Ramos (cell line): Measurements from ENCODE around the gene STT3B.

ENCODE experiments used
- in situ Hi-C: fragments of 300-500 bp; cut with MboI; formaldehyde crosslinking; loops from one replicate; pipeline ENCODE4 v1.14.3; 2022; ENCODE audit warnings: low sequenced_read_pairs; ENCODE audit not compliant: unreplicated experiment

Gene STT3B

GRCh38 chr3:31635545-31635944 is 102.8 kb downstream of the STT3B start:
- in situ Hi-C loops = no loop called here

- in situ Hi-C loops = no loop called here
These were observed 103.3 kb downstream of the STT3B start for GRCh38 chr3:31636049-31636448.

GRCh38 chr3:31636694-31637442 is 104.1 kb downstream of the STT3B start:
- in situ Hi-C loops = no loop called here

DNA sequence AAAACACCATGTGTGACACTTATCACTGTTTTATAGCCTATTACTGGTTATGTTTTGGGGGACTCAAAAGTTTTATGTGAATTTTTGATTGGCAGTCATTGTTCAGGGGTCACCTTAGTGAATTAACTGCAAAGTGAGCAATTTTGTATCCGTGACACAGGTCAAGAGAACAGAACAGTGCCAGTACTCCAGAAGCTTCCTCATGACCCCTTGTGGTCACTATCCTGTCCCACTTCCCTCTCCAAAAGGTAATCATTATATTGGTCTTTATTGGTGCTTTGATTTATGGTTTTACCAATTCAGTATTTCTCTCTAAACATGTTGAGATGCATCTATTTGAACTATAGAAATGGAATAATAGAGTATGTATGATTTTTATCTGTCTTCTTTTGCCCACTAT is 107.1 kb downstream of the STT3B start:
- in situ Hi-C loops = no loop called here

GRCh38 chr3:31645256-31645655 is 112.5 kb downstream of the STT3B start:
- in situ Hi-C loops = no loop called here

DNA sequence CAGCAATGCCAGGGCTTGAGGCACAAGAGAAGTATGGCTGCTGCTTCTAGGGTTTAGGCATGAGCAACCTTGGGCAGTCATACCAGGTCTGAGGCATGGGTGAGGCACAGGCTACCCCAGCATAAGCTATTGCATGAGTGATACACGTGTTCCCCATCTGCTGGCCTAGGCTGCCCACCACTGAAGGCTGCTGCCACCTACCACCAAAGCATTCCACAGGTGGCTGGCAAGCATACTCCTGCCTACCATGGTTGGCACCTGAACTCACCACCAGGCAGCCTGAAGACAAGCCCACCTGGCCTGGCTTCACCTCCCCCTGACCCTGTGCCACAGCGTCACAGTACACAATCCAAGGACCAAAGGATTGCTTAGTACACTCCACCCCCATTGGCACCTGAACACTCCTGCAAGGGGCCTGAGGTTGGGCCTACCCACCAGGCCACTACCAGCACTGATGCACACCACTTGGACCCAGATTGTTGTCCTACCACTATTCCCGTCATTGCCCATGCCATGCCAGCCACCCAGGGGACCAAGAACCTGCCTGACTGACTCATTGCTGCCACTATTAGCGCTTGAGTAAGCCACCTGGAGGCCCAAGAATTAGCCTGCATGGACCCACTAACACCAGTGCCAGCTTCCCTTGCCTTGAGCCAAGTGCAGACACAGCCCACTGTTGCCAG is 115.7 kb downstream of the STT3B start:
- in situ Hi-C loops = no loop called here

- in situ Hi-C loops = no loop called here
These were observed 119.6 kb downstream of the STT3B start for GRCh38 chr3:31652296-31652695.

DNA sequence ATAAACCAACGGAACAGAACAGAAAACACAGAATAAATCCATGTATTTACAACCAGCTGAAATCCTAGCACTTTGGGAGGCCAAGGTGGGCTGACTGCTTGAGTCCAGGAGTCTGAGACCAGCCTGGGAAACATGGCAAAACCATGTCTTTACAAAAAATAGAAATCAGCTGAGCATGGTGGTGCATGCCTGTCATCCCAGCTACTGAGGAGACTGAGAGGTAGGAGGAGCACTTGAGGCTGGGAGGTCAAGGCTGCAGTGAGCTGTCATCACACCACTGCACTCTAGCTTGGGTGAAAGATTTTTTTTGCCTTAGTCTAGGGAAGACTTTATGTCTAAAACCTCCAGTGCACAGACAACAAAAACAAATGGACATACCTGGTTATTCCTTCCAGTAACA is 120.7 kb downstream of the STT3B start:
- in situ Hi-C loops = no loop called here

DNA sequence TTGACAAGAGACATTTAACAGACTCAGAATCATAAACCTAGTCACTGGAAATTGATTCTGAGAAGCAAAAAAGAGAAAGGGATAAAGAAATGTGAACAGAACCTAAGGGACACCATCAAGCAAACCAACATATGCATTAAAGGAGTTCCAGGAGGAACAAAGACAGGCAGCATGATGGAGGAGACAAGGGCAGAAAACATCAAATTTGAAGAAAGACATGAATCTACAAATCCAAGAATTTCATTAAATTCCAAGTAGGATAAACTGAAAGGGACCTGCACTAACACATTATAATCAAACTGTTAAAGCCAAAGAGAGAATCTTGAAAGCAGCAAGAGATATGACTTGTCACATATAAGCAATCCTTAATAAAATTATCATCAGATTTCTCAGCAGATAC is 122.3 kb downstream of the STT3B start:
- in situ Hi-C loops = no loop called here

DNA sequence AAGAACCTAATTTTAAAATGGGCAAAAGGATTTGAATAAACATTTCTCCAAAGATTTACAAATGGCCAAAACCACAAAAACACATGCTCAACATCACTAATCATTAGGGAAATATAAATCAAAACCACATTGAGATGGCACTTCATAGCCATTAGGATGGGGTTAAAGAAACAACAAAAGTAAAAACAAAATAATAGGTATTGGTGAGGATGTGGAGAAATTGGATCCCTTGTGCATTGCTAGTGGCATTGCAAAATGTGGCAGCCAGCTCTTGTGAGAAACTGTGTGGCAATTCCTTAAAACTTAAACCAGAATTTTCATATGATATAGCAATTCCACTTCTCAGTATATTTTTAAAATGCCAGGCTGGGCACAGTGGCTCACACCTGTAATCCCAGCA is 126.5 kb downstream of the STT3B start:
- in situ Hi-C loops = no loop called here

GRCh38 chr3:31661286-31661685 is 128.6 kb downstream of the STT3B start:
- in situ Hi-C loops = no loop called here

DNA sequence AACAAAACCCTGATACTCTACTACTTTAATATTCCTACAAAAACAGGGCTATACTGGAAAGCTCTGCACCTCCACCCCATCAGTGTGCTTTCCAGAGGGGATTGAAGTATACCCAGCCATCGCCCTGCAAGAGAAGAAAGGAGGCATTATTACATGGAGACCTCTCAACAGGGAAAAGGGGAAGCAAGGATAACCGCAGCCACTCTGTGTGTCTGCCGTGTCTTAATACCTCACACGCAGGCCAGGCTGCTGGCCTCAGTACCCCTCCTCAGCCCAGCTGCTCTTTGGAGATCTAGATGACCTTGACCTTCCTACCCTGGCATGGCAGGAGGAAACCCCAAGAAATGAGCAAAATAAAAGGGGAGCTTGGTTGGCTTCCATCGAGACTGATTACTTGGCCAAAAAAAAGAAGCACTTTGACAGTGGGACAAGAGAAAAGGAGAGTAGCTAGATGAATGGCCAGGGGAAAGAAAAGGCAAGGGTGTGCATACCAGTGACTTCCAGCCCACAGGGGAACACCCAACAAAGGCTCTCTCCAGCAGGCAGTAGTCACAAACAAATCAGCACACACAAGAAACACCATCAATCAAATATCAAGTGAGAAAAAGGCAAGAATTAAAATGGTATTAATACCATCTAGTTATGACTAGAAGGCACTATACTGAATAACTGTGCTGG is 129.4 kb downstream of the STT3B start:
- in situ Hi-C loops = no loop called here

DNA sequence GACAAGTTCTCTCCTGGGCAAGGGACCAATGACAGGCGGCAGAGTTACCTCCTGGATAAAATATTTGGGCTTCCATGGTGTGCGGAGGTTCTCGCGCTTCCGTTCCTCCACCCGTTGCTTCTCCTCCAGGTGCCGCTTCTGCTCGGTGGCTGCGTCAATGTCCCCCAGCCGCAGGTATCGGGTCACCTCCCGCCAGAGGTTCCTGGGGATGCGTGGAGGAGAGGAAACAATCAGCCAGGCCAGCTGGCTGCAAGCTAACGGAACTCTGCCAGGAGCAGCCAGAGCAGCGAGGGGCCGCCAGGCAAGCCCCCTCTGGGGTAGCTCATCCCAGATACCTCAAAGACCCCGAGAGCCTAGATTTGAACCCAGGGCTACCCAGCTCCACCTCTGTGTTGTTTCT is 131.3 kb downstream of the STT3B start:
- in situ Hi-C loops = no loop called here

- in situ Hi-C loops = no loop called here
These were observed 134.9 kb downstream of the STT3B start for GRCh38 chr3:31667582-31667981.

DNA sequence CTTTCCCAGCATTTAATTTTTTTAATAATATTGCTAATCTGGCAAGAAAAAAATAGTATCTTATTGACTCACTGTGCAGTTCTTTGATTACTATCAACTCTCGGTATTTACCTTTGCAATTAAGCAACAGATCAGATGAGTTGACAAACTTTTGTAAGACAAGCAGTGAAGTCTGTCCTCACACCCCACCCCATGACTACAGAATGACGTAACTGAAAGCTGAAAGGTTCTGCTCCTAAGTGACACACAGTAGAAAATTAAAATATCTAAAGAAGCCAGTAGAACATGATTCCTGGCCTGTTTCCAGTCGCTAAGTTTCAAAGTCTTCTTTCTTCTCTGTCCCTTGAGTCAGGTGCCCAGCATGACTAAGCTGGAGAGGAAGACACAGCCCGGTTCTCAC is 135.5 kb downstream of the STT3B start:
- in situ Hi-C loops = no loop called here

DNA sequence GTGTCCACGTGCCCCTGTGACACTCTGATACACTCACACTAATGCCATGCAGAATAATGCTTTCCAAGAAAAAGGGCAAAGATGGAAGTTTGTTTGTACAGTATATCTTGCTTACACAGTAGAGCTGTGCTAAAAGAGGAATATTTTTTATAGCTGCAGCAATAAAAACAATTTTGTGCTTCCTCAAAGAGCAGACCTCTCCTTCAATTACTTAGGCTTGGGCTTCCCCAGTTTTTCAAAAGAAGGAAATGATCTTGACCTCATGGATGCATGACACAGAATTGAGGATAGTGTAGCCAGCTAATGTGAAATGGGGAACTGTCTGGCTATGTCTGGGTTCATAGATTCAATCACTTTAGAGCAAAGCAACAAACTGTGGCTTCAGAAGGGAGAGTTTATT is 137.4 kb downstream of the STT3B start:
- in situ Hi-C loops = no loop called here

DNA sequence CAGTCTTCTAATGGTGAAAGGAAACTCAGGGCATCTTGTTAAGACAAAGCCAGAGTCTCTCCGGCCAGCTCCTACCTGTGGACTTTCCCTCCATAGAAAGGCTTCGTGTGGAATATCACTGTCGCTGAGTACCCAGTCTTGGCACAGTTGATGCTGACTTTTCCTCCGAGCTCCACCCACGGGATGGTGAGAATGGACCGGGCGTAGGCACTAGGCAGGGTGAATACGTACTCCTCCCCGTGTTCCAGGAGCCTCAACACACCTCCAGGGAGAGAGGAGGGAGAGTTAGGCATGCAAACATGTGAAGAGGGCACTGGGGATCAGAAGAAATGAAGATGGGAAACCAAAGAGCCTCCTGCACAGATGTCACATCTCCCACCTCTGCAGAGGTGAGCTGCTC is 138.0 kb downstream of the STT3B start:
- in situ Hi-C loops = no loop called here

- in situ Hi-C loops = no loop called here
These were observed 138.7 kb downstream of the STT3B start for GRCh38 chr3:31671451-31671850.

DNA sequence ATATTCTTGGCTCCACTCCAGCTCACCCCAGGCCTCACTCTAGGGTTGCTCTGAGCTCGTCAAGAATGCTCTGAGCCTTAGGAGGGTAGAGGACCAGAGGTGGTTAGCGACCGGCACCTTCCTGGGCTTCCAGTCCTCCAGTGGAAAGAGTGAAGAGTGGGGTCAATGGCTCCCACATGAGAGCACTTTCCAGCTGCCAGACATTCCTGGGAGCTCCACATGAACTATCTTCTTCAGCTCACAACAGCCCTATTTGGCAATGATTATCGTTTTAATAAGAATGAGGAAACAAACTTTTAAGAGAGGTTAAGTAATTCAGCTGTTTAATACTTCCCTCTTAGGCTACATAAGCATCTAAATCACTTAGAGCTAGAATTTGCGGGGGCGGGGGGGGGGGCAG is 139.3 kb downstream of the STT3B start:
- in situ Hi-C loops = no loop called here

DNA sequence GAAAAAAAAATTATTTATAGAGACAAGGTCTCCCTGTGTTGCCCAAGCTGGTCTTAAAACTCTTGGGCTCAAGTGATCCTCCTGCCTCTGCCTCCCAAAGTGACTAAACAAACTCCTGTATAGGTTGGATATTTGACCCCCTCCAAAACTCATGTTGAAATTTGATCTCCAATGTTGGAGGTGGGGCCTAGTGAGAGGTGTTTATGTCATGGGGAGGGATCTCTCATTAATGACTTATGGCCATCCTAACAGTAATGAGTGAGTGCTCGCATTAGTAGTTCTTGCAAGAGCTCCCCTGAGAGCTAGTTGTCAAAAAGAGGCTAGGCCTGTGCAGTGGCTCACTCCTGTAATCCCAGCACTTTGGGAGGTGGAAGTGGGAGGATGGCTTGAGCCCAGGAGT is 141.2 kb downstream of the STT3B start:
- in situ Hi-C loops = no loop called here

GRCh38 chr3:31676556-31676955 is 143.8 kb downstream of the STT3B start:
- in situ Hi-C loops = no loop called here
